ENCODE results near the gene NOP10.
"Not testable (repeated sequence)": the region's sequence is repeated elsewhere in the genome, so short reads cannot be mapped to it uniquely, and the experiment has no call there.

Gene NOP10

DNA sequence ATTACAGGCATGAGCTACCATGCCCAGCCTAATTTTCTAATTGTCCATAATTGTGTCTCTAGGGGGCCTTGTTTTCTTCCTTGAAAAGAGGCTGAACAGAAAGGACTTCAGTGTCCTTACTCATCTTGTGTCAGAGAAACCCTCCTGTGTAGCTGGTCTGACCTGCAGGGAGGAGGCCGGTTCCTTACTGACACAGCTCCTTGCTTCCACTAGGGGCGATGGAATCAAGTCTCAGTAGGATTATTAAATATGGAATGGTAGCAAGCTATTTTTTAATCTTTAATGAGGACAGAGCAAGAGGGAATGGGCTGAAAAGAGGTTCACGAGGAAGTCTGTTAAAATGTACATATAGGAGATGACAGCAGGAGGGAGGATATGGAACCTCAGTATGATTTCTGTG is 15.4 kb upstream of the NOP10 start:
- no peak for DNase-seq (ENCODE audit: low read depth)

DNA sequence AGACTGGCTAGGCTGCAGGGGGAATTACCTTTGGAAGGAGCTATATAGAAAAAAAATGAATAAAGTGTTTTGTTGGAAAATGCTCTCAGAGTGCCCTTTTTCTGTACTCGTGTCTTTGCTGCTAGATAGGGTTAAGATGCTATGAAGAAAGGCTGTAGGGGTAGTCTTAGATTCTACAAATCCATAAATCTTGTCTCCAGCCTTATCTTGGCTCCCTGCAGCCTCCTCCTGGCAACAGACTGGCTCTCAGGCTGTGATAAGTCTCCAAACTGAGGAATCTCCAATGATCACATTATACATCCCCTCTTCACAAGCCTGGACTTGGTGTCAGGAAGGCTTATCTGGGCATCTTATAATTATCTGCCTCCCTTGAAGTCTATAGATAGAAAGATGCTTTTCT is 14.7 kb upstream of the NOP10 start:
- no peak for DNase-seq (ENCODE audit: low read depth)

DNA sequence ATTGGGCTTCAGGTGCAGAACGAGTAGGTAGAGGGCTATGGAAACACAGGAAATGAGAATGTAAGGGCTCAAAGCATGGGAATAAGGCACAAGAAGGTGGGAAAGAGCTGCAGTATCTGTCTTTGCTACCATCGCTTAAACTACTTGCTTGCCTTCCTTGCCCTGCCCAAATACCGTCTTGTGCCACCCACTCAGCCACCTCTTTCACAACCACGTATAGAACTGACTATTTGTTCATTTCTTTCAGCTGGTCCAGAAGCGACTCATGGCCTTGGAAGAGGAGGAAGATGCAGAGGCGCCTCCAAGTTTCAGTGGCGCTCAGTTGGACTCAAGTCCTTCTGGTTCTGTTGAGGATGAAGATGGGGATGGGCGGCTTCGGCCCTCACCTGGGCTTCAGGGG is 12.3 kb upstream of the NOP10 start:
- DNase-seq (ENCODE audit: low read depth) = no peak

DNA sequence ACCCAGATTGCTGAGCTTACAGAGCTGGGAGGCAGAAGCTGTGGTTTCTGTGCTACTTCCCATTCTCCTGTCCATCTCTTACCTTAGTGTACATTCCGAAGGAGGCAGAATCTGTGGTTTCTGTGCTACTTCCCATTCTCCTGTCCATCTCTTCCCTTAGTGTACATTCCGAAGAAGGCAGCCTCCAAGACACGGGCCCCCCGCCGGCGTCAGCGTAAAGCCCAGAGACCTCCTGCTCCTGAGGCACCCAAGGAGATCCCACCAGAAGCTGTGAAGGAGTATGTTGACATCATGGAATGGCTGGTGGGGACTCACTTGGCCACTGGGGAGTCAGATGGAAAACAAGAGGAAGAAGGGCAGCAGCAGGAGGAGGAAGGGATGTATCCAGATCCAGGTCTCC is 11.3 kb upstream of the NOP10 start:
- DNase-seq (ENCODE audit: low read depth) = no peak

DNA sequence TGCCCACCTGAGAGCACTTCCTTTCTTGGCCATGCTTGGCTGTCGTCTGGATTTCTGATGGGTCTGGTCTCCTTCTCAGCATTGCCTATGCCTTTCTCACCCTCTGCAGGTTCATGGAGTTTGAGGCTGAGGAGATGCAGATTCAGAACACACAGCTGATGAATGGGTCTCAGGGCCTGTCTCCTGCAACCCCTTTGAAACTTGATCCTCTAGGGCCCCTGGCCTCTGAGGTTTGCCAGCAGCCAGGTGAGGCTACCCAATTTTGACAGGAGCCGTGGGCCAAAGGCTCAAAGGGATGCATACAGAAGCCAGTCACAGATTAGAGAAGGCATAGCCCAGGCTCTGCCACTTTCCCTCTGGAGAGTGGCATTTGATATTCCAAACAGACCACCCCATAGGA is 10.7 kb upstream of the NOP10 start:
- no peak for DNase-seq (ENCODE audit: low read depth)

DNA sequence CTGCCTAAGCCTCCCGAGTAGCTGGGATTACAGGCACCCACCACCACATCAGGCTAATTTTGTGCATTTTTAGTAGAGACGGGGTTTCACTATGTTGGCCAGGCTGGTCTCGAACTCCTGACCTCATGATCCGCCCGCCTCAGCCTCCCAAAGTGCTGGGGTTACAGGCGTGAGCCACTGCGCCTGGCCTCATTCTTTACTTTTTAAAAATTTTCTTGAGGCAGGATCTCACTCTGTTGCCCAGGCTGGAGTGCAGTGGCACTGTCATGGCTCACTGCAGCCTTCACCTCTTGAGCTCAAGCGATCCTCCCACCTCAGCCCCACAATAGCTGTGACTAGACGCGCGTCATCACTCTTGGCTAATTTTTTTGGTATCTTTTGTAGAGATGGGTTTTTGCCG is 10.1 kb upstream of the NOP10 start:
- DNase-seq (ENCODE audit: low read depth) = not testable (repeated sequence)

DNA sequence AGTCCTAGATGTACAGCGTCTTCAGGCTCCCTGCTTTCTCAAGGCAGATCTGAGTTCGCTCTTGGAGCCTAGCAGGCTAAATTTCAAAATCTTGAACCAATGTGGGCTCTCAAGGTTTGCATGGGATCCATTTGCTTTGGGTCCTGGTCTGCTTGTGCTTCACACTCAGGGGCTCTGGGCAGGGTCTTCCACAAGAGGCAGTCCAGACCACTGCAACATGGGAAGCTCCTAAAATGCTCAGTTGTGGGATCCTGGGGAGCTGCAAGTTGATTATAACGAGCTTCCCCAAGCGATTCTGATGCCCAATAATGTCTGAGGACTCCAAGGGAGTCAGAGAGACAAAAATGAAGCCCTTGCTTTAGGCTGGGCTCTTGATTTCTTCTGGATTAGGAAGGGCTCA is 6.8 kb upstream of the NOP10 start:
- no peak for DNase-seq (ENCODE audit: low read depth)

DNA sequence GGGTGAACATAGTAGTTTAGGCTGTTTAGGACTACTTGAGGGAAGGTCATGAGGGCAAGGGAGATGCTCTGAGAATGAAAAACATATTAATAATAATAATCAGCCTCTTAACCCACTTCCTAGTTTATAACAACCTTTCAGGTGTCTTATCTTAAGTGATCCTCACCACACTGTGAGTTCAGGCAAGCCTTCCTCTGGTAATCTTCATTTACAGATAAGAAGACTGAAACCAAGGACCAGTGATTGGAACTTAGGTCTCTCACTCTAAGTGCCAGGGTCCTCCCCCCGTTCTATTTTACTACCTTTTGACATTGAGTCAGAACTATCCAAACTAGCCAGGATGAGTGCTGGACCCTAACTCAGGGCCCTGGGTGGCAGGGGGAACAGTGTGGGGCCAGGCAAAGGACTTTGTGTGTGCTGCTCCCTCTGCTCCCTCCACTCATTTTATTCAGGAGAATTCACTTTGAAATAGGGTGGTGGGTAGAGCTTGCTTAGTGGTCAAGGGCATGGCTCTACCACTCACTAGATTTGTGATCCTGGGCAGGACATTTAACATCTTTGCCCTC is 5.9 kb upstream of the NOP10 start:
- DNase-seq (ENCODE audit: low read depth) = no peak

DNA sequence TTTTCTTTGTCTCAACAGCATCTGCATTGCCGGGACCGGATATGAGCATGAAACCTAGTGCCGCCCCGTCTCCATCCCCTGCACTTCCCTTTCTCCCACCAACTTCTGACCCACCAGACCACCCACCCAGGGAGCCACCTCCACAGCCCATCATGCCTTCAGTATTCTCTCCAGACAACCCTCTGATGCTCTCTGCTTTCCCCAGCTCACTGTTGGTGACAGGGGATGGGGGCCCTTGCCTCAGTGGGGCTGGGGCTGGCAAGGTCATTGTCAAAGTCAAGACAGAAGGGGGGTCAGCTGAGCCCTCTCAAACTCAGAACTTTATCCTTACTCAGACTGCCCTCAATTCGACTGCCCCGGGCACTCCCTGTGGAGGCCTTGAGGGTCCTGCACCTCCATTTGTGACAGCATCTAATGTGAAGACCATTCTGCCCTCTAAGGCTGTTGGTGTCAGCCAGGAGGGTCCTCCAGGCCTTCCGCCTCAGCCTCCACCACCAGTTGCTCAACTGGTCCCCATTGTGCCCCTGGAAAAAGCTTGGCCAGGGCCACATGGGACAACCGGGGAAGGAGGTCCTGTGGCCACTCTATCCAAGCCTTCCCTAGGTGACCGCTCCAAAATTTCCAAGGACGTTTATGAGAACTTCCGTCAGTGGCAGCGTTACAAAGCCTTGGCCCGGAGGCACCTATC is 5.2 kb upstream of the NOP10 start:
- no peak for DNase-seq (ENCODE audit: low read depth)

DNA sequence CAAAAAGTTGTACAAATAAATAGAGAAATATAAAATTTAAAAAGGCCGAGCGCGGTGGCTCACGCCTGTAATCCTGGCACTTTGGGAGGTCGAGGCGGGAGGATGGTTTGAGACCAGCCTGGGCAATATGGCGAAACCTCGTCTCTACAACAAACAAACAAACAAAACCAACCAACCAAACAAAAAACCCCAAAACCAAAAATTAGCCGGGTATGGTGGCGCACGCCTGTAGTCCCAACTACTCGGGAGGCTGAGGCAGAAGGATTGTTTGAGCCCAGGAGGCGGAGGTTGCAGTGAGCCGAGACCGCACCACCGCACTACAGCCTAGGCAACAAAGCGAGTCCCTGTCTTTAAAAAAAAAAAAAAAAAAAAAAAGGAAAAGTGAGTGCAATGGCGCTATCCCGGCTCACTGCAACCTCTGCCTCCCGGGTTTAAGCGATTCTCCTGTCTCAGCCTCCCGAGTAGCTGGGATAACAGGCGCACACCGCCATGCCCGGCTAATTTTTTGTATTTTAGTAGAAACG is 661 bp downstream of the NOP10 start:
- DNase-seq (ENCODE audit: low read depth) = not testable (repeated sequence)

DNA sequence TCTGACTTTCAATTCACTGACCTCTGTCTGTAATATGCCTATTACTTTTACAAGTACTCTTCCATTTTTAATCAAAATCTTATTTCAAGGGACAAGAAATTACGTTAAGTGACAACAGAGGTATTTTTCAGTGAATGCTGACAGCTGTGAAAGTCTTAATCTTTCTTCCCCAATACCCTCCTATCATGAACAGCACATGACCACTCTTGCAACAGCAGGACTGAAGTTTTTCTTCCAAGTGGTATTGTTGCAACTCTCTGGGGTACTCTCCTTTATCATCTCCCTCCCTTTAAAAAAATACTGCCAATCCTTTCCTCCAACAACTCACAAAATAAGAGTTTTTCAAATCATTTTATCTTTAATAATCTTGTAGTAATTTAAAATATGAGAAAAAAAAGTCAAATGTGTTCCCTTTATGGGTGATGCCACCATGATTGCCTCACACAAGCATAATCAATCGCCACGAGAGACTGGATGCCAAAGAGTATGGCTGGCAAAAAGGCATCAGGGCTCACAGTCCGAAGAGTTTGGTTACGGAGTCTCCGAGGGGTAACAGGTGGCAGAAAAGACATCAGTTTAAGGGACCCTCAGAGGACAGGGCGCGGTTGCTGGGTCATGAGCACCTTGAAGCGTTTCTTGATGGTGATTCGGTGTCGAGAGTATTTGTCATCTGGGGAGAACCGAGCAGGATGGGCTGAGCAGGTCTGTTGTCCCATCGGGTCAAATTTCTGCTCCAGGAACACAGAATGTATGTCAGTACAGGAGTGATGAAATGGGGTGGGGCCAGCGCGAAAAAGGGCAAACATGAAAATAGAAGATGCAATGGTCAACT is 1.3 kb downstream of the NOP10 start:
- DNase-seq (ENCODE audit: low read depth) = no peak

DNA sequence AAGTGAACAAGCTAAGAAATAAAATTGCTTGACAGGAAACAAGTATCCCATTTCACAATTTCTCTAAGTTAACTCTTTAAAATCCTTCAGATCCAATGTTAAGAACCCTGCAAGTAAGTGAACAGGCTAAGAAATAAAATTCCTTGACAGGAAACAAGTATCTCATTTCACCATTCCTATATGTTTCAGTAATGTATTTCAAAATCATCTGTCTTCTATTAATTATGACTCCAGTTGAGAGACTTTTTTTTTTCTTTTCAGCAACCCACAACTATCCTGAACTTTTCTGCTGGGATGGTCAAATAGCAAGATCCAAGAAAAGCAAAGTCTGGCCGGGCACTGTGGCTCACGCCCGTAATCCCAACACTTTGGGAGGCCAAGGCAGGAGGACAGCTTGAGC is 3.0 kb downstream of the NOP10 start:
- DNase-seq (ENCODE audit: low read depth) = peak; percentile 16

DNA sequence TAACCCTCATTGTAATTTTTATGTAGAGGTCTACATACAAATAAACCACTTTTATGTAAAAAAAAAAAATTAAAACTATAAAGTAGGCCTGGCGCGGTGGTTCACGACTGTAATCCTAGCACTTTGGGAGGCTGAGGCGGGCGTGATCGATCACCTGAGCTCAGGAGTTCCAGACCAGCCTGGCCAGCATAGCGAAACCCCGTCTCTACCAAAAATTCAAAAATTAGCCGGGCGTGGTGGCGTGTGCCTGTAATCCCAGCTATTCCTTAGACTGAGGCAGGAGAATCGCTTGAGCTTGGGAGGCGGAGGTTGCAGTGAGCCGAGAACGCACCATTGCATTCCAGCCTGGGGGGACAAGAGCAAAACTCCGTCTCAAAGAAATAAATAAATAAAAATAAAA is 4.6 kb downstream of the NOP10 start:
- DNase-seq (ENCODE audit: low read depth) = no peak

DNA sequence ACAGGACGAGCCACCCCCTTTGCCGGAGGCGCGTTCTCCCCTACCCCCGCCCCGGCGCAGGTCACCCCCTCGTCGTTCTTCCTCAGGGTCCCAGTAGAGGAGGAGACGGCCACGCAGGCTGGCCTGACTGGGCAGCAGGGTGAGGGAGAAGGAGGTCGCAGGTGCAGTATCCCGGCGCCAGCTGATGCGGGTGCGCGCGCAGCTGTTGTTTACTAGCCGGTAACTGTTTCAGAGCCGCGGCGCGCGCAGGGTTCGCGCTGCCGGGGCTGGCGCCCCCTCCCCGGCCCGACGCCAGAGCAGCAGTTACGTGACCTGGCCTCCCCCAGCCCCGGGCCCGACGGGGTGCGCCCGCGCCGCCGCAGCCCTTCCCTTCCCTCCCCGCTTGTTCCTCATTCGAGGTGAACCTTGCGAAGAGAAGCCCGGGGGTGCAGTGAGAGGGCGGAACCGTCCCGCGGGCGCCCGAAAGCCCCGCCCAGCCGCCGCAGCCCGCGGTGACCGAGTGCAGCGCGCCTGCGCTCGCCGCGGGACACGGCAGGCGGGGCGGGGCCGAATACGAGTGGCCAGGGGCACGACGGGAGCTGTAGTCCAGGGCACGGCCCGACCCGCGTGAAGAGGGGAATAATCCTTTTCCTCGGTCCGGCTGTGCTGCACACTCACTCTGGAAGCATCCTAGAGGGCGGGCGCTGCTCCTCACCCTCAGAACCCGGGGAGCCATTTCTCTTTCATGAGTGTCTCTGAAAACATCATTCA is 5.2 kb downstream of the NOP10 start, which contains the start of gene SLC12A6:
Gene SLC12A6 (minus strand): TSS at position 225 of the 750 bp plus-strand sequence. CDS start 1,101 bp downstream, outside the sequence.
- DNase-seq (ENCODE audit: low read depth) = peak; percentile 97

DNA sequence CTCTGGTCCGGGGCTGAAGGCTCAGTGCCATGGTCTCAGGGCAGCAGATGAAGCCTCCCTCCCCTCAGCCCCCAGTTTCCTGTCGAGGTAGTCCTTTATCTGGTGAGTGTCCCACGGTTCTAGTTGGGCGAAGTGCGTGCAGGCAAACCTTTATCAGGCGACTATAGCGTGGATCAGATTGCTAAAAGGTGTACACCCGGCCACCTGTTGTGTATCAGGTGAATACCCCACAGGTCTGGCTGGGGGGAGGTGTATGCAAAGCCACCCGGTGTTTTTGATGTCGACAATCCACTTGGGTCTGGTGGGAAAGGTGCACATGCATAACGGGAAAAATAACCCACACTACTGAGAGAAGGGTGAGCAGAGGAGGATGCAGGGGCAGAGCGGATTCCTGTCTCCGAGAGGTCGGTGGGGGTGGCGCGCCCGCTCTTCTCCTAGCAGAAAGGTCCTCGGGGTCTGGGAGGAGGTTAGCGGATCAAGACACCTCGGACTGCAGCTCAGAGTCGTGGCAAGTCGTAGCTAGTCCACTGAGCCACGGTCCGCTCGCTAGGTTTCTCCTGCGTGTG is 5.9 kb downstream of the NOP10 start:
- no peak for DNase-seq (ENCODE audit: low read depth)

DNA sequence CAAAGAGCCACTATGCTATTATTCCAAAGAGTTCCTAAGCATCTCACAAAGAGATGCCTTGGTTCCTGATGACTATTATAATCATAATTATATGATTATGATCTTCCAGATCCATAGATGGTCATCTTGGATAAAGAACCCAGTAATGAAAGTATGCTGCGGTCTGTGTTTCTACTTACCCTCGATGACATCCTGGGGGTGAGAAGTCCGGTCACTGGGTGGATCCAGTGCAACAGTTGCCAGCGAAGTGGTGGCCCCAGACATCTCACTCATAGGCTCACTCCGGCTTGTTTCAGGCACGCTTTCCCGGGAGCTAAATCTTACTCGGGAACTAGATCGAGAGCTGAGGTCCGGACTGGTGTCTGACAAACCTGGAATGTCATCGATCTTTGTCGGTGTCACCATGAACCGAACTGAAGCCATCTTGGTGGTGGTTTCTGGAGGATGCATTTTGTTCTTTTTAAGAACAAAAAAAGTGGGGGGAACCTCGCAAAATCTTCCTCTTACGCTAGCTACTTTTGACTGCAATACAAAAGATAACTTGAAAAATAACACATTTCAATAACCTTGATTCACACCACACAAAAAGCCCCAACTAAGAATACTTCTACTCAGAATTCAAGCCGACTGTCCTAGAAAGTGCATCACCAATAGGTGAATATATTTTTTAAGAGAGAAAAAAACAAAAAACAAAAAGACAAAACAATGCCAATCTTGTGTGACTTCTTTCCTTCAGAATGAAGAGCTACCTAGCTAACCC is 6.5 kb downstream of the NOP10 start:
- DNase-seq (ENCODE audit: low read depth) = no peak

DNA sequence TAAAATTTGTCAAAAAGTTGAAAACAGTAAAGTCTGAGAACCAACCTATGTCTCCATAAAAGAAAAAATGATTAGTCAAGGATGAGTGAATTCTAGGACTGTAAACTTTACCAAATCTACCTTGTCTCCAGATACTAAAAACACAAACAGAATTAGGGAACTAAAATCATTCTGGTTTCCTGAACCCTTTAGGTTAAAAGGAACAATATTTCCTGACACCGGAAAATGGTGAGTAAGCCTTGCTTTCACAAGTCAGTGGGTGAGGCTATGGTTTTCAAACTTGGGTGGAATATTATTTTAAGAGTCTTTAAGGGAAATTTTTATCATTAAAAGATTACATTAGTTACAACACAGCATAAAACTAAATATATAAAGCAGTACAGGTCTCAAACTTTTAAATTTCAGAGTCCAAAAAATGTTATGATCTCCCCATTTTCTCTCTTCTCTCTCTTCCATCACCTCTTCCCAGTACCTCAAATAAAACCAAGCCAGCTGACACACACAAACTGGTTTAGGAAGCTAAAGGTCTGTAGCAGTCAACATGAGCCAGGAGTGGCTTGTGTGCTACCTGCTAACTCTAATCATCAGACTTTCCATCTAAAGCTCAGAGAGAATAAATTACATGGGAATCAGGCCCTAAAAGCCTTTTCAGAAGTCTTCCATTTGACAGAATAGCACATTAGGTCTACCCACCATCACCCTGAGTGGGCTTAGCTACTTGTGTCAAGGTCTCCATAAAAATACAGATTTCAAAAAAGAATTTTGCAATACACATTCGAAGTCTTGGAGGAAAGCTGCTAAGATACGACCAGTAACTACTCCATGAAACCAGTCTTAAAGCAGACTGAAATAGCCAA is 7.5 kb downstream of the NOP10 start:
- no peak for DNase-seq (ENCODE audit: low read depth)

DNA sequence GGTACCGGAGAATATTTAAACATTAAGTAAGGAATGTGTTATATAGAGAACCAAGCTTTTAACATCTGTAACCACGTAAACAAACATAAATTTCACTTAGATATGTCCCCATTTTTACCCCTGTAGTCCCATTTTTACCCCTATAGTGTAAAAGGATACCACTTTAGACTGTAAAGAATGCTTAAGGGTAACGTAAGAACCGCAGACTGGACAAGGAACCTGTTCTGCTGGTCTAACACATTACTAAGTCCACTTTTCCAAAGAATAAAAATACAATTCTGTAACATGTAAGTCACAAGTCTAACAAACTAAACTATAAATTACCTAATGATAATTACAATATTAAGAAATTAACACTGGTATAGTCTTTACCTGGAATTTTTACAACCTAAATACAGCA is 8.3 kb downstream of the NOP10 start:
- DNase-seq (ENCODE audit: low read depth) = no peak

DNA sequence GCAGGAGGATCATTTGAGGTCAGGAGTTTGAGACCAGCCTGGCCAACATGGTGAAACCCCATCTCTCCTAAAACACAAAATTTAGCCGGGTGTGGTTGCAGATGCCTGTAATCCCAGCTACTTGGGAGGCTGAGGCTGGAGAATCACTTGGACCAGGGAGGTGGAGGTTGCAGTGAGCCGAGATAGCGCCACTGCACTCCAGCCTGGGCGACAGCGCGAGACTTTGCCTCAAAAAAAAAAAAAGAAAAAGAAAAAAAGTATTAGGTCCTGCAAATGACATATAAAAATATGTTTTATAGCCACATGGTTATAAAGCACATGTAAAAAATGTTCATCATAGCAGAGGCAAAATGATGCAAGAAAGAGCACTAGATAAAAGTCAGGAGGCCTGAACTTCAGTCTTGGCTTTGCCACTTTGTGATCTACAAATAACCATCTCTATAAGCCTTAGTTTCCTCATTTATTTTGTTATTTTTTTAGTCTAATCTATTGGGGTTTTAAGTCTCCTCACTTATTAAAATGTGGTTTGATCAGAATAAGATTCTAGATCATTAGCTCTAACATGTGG is 10.3 kb downstream of the NOP10 start:
- no peak for DNase-seq (ENCODE audit: low read depth)

DNA sequence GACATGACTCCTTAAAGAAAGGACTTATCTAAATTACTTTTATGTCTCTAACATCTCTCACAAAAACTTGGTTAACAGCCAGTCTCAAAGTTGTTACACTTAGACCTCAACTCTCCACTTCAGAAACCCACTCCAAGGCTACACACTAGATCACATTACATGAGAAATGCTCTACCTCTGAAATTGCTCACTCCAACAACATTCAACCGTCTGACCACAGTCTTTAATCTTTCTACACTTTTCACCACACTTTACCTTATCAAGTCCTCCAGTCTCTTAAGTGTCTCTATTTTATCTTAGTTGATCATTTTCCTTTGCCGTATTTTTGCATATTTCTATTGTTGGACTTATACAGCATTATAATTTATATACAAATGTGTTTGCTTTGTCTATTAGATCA is 11.1 kb downstream of the NOP10 start:
- DNase-seq (ENCODE audit: low read depth) = no peak

Data from EH (cell line).